DMS114 treated with DMSO at 0.1 percent for 48 hours (cell line): ENCODE results near the gene PIP5K1C.
"Not testable (repeated sequence)": the region's sequence is repeated elsewhere in the genome, so short reads cannot be mapped to it uniquely, and the experiment has no call there.

Experiments used
- DNase-seq: peaks from one replicate; lab custom pipeline; 2025; ENCODE audit not compliant: unreplicated experiment; lab: John Stamatoyannopoulos, UW

PIP5K1C gene

GRCh38 chr19:3648037-3648905 is 52.0 kb downstream of the PIP5K1C start:
- DNase-seq = no peak

GRCh38 chr19:3647102-3647501 is 53.2 kb downstream of the PIP5K1C start:
- not testable (repeated sequence) for DNase-seq

- no peak for DNase-seq
Measured at GRCh38 chr19:3646336-3647092, 53.8 kb downstream of the PIP5K1C start.

DNA sequence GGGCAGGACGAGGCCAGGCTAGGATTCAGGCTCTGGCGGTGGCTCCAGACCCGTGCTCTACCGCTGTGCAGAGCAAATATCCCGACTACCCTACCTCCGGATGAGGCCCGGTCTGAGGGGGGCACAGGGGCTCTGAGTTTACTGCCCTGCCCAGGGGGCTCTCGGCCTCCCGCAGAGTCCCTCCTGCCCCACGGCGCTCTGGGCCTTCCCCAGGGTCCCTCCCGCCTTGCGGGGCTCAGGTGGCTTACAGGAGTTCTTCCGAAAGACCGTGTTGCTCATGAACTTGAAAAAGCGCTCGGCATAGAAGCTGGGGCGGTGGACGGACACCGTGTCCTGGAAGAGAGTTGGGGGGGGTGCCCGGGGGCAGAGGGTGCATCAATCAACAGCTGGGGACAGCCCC is 54.5 kb downstream of the PIP5K1C start:
- no peak for DNase-seq

DNA sequence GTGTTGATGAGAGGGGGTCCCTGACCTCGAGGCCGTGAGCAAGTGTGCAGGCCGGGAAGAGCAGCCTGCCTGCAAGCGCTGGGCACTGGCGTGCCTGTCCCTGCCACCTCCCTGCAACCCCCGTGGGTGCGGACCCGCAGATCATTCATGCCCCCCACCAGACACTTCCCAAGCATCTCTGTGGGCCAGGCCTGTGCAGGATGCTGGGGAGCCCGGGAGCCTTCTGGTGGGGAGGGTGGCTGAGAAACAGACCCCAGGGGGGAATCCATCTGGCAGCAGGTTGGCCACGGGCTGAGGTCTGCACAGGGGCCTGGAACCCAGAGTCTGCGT is 55.2 kb downstream of the PIP5K1C start:
- no peak for DNase-seq

DNA sequence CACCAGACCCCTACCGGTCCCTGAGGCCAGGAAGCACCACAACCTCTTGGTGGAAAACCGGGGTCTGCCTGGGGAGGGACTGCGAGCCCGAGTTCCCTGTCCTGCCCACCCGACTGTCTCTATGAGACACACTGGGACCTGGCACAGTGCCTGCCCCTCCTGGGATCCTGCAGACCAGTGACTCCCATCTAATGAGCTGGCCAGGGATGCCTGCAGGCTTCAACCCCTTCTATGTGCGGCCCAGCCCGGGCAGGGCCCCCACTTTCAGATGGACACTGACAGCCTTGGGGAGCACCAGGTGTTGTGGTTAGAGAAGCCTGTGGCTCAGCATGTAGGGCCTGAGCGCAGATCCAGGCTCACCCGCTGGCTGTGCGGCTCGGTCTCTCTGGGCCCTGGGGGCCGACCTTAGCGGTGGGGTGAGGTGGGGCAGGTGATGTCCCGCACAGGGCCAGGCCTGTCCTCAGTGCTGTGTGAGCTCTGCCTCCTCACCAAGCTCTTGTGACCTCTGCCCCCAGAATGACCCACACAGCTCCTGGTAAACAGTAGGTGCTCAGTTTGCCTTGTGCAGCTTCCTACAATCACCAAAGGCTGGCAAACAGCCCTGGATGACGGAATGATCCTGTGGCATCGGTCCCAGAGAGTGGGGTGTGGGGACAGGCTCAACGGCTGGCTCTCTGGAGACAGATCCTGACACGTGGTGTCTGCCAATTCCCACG is 55.8 kb downstream of the PIP5K1C start:
- DNase-seq = no peak

GRCh38 chr19:3643674-3644313 is 56.5 kb downstream of the PIP5K1C start:
- DNase-seq = no peak

GRCh38 chr19:3642987-3643673 is 57.1 kb downstream of the PIP5K1C start:
- no peak for DNase-seq

DNA sequence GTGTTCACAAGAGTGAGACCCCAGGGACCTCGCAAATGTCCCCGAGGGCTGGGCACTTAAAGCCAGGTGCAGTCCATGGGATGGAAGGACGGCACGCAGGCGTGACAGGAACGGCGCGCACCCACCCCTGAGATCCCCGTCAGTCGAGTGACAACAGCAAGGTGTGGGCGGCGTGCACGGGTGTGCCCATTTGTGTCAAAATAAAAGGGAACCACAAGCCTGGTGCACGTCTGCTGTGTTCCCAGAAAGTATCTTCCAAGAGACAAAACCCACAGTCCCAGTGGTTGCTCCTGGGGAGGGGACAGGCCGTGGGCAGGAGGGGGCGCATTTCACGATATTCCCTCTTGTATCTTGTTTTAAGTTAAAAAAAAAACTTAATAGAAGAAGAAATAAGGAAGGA is 58.0 kb downstream of the PIP5K1C start:
- no peak for DNase-seq

DNA sequence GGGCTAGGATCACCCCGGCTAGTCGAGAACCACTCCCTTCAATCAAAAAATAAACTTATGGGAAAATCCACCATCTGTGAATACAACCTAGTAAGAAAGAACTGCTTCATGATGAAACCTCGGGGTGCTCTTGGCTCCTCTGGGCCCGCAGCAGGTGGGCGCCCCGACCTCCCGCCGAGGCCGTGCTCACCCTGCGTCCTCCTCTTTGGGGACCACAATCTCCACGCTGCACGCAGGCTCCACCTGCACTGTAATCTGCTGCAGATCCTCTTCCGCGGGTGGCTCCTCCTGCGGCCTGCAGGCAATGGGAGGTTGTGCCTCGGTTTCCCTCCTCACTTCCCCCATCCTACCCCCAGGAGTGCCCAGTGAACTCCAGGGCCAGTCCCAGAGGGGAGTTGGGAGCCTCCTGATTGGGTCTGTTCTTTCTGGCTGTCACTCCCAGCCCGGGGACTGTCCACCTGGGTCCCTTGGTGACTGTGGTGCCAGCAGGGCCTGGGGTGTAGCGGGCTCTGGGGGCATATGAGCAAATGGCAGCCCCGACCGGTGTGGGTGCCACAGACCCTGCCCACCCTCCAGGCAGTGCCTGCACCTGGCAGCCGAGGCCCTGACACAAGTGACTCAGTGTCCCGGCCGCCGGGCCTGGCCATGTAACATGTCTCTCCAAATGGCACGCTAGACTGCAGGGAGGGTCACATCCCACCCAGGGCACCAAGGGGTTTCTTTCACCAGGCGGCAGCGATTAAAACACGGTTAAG is 58.6 kb downstream of the PIP5K1C start:
- no peak for DNase-seq

- DNase-seq = no peak
Measured at GRCh38 chr19:3639479-3639878, 60.8 kb downstream of the PIP5K1C start.

DNA sequence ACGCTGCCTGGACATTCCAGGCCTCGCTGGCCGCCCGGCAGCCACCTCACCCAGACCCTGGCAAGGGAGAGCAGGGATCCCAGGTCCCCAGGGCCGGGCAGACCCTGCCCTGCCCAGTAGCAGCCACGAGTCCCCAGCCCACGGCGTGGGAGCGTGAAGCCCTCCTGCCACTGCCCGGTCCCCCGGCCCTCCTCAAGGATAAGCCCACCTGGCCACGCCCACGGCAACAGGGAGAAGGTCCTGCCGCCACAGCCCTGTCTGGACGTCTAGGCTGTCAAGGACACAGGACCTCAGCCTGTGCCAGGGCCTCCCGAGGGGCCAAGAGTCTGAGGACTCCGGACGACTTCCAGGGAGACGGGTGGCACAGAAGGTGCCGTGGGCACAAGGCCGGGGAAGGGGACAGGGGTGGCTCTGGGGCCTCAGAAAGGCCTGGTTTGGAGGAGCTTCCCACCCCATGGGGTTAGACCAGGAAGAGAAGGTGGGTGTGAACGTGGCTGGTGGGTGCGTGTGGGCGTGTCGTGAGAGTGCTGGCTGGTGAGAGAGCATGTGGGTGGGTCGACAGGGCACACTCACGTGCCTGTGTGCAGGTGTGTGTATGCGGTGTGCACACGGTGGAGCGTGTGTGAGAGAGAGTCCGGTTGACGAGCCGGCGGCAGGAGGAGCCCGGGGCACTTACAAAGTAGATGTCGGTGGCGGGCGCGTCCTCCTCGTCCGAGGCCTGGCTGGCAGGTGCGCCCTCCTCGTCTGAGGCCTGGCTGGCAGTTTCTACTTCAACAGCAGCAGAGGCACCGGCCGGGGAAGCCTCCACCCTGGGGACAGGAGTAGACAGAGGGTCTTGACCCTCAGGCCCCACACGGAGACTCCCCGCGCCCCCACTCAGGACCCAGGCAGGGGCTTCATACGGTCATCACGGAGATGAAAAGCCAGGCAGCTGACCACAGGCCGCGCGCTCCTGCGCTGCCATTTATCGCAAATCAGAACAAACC is 61.8 kb downstream of the PIP5K1C start:
- DNase-seq = no peak

GRCh38 chr19:3637621-3638020 is 62.6 kb downstream of the PIP5K1C start:
- no peak for DNase-seq

DNA sequence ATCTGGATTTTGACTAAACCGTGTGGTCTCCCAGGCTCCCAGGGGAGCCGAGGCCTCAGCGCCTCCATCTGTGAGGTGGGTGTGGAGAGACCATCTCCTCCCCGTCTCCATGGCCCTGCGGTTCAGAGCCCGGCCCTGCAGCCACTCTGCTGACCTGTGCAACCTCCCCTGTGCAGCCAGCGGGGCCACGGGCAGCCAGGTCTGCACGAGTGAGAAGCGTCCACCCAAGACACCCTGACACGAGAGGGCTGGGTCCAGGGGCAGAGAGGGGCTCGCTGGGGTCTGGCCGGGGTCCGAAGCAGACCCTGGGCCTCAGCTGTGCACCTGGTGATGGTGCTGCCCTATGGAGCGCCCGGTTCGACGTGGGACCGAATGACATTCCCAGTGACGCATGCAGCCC is 63.3 kb downstream of the PIP5K1C start:
- DNase-seq = no peak

- DNase-seq = no peak
Measured at GRCh38 chr19:3636506-3636905, 63.8 kb downstream of the PIP5K1C start.

- no peak for DNase-seq
Measured at GRCh38 chr19:3634496-3635045, 65.7 kb downstream of the PIP5K1C start.

GRCh38 chr19:3633559-3633988 is 66.7 kb downstream of the PIP5K1C start:
- no peak for DNase-seq

DNA sequence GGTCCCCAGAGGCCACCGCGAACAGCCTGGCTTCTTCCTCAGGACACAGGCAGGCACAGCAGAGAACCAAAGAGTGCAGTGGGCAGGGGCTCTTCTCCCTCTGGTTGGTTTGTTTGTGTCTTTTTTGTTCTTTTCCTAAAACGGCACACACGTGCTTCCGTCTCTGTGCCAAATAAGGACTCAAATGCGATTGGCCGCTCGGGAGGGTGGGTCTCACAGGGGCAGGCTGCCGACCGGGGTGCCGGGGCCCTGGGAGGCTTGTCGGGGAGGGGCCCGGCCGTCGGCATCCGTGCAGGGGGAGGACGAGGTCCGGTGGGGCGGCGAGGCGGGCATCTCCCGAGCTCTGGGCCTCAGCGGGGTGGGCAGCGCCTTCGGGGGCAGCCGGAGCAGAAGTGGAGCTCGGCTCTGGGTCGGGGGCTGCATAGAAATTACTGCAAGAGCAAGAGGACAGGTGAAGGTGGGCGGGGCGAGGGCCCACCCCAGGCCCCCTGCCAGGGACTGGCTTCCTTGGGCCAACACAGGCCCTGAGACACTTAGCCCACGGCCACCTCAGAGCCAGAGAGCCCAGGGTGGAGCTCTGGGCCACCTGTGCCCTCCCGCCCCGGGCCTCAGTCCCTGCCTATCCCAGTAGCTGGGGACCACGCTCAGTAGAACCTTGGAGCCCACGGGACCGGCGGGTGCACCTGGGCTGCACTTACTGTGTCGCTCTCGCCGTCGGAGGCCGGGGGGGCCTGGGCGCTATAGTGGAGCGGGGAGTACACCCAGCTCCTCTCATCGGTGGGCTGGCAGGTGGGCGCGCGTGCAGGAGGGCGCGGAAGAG is 67.3 kb downstream of the PIP5K1C start:
- DNase-seq = no peak
